ENCODE measurements around the gene AGAP6. TPM values are rescaled to one million over a fixed set of nuclear protein-coding genes. Genes with fewer than 3 reads are reported as not detected.
"Not testable (repeated sequence)": the region's sequence is repeated elsewhere in the genome, so short reads cannot be mapped to it uniquely, and the experiment has no call there.

Gene AGAP6
- polyA plus RNA-seq, 3 donors, result 12.1 to 15.4 (median 13.7) TPM

GRCh38 chr10:50024716-50025383, 36.6 kb downstream of the AGAP6 start:
- DNase-seq (ENCODE audit: low read depth in 3 of 3, low spot score in 2 of 3), result not testable (repeated sequence)

DNA sequence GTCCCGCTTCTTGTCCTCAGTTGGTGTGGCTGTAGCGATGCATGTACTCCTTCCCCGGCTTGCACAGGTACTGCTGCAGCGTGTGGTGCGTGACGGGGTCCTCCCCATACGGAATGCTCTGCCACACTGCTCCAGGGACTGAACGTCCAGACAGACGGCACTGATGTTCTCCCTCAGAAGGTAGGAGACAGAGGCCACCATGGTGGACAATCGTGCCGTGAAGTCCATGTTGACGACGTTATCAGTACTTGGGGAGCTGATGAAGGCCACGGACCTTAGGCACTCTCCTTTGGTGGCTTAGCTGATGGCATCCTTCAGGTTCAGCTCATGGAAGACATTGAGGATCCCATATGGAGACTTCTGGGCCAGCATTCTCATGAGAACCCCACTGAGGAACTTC, 37.4 kb downstream of the AGAP6 start:
- no peak for DNase-seq (ENCODE audit: low read depth in 3 of 3, low spot score in 2 of 3)

DNA sequence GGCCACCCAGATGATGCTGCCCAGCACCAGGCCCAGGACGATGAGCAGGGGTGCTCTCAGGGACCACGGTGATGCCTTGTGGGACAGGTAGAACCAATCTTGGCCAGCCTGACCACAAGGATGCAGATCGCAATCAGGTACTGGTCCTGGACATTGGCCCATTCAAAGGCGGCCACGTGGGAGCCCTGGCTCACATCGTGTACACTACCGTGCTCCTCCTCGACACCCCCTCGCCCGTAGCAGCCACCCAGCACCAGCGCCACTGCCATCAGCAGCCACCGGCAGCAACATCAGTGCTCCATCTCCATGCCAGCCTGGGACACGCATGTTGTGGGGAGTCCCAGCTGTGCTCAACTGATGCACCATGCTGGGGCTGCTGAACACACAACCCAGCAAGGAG, 39.0 kb downstream of the AGAP6 start:
- DNase-seq (ENCODE audit: low read depth in 3 of 3, low spot score in 2 of 3), result no peak

- DNase-seq (ENCODE audit: low read depth in 3 of 3, low spot score in 2 of 3), result no peak
Measured at GRCh38 chr10:50033481-50033880, 45.3 kb downstream of the AGAP6 start.

GRCh38 chr10:50035337-50035736, 47.1 kb downstream of the AGAP6 start:
- DNase-seq (ENCODE audit: low read depth in 3 of 3, low spot score in 2 of 3), result not testable (repeated sequence)

DNA sequence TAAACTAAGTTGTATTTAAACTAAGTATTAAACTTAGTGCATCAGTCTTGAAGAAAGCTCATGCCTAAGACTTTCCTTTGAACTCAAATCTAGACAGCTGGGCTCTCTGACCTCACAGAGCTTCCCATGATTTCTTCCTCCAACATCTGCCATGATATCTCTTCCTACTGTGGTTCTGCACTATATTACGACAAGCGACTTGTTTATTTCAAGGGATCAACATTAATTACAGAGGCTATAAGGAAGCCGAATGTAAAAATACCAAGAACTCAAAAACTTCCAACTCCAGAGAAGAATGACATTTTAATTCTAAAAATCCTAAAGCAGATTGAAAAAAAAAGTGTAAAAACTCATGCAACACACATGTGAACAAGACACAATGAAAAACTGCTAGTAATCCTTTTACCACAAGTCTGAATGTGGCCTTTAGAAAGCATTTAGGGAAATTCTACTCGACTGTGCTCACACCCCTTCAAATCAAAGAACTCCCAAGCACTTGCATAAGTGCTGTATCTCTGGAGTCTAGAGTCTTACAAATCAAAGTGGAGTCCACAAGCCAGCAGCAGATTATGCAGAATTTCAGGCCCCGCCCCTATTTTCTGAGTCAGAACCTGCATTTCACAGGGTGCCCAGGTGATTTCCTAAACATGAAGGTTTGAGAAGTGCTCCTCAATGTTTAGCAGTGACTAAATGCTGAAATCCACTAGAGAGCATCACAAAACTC, 56.9 kb downstream of the AGAP6 start:
- DNase-seq (ENCODE audit: low read depth in 3 of 3, low spot score in 2 of 3), result no peak

- DNase-seq (ENCODE audit: low read depth in 3 of 3, low spot score in 2 of 3), result not testable (repeated sequence)
Measured at GRCh38 chr10:50046457-50046856, 58.3 kb downstream of the AGAP6 start.

DNA sequence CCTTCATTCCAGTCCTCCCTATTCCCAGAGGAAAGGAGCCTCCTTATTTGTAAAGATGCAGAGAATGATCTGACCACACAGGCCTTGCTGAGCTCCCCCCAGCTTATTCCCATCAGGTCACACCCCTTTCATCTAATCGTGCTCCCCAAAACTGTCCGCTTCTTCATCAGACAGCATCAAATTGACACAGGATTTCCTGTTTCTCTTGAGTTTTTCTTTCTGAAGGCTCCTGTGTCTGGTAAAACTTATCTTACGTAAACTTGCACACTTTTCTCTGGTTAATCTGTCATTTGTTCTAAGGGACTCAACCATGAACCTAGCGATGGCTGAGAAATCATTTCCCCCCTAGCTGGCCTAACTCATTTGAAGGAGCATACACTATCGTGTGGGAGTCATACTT, 59.4 kb downstream of the AGAP6 start:
- DNase-seq (ENCODE audit: low read depth in 3 of 3, low spot score in 2 of 3), result not testable (repeated sequence)

GRCh38 chr10:50051995-50052660, 63.9 kb downstream of the AGAP6 start:
- not testable (repeated sequence) for DNase-seq (ENCODE audit: low read depth in 3 of 3, low spot score in 2 of 3)

DNA sequence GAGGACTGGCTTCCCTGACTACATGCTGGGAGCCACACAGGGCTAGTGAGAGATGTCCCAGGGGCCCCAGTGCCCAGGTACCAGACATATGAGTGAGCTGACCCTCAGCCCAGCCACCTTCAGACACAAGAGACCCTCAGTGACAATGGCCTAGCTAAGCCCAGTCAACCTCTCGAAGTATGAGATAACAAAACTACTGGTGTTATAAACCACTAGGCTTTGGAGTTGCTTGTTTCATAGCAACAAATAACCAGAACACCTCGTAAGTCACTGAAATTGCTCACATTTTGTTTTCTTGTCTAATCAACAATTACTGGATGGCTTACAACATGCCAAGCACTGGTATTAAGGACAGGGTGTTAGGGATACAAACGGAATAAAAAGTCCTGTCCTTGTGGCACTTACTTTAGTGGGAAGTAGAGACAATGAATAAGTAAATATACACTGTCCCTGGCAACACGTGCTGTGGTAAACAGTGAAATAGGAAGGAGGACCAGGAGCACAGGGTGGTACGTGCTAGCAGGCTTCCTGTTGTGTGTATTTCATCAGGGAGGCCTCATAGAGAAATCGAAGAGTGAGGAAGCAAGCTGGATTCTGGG, 64.7 kb downstream of the AGAP6 start:
- not testable (repeated sequence) for DNase-seq (ENCODE audit: low read depth in 3 of 3, low spot score in 2 of 3)

DNA sequence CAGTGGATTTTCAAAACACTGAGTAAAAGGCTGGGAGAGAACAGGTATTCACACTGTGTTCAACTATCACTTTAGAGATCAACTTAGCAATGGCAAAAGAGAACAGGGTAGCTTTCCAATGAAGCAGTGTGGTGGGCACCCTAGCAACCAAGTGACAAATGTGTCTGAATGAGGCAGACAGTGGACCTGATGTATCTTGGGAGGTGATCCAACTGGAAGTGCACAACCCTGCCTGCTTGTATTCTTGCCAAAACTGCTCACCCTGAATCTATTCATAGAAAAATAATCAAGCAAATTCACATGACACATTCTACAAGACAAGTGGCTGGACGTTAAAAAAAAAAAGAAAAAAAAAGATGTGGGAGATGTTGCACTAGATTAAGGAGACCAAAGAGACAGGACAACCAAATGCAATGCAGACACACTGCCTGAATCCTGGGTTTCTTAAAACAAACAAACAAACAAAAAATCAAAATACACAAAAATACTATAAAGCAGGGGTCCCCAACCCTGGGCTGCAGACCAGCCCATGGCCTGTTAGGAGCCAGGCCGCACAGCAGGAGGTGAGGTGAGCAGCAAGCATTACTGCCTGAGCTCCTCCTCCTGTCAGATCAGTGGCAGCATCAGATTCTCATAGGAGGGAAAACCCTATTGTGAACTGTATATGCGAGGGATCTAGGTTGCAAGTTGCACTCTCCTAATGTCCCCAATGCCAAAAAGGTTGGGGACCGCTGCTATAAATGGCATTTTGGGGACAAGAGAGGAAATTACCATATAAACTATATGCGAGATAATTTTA, 67.5 kb downstream of the AGAP6 start:
- not testable (repeated sequence) for DNase-seq (ENCODE audit: low read depth in 3 of 3, low spot score in 2 of 3)

- DNase-seq (ENCODE audit: low read depth in 3 of 3, low spot score in 2 of 3), result not testable (repeated sequence)
Measured at GRCh38 chr10:50056654-50057053, 68.4 kb downstream of the AGAP6 start.

DNA sequence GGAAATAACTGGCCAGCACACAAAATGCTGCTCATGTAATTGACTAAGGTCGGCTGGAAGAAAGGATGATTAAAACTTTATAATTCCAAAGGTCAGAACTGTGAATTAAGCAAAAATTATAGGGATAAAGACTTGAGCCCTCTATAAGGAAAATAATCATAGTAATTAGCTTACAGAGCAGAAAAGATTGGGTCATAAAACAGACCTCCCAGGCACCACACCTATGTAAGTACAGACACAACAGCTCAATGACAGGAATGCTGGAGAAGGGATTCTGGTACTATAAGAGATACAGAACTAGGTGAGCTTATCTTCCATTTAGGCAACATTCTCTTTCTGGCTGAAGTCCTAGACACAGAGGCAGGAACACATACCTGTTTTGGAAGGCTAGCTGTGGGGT, 70.5 kb downstream of the AGAP6 start:
- DNase-seq (ENCODE audit: low read depth in 3 of 3, low spot score in 2 of 3), result not testable (repeated sequence)

DNA sequence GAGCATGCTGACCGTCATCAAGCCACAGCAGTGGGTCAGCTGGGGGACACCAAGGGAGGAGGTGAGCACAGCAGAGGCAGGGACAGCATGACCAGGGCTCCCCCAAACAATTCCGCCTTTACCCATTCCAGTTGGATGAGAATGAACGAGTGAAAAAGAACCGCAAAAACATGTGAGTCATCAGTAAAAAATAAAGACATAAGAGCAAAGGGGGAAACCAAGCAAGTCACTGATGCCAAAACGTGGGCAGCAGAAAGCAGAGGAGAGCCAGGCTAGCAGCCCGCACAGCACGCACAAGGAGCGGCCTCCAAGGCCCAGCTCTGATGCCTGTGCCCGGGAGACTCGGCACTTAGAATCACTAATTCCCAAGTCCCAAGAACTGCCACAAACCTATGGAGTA, 71.7 kb downstream of the AGAP6 start:
- DNase-seq (ENCODE audit: low read depth in 3 of 3, low spot score in 2 of 3), result not testable (repeated sequence)

Other genes starting within 250 kb of the AGAP6 start
- 10 to 100 TPM; 35.0 to 45.7 (median 41.4) TPM for gene OGDHL, start 226.1 kb upstream of the AGAP6 start, polyA plus RNA-seq (ENCODE audit: insufficient read length in 3 of 3)
- 10 to 100 TPM; 34.6 to 38.5 (median 35.4) TPM for gene PARG, start 46.4 kb upstream of the AGAP6 start, polyA plus RNA-seq (ENCODE audit: insufficient read length in 3 of 3)
- 10 to 100 TPM; 10.0 to 12.7 (median 12.0) TPM for gene TIMM23B, start 46.4 kb upstream of the AGAP6 start, polyA plus RNA-seq (ENCODE audit: insufficient read length in 3 of 3)
- 10 to 100 TPM; 71.6 to 82.7 (median 78.4) TPM for gene WASHC2A, start 79.5 kb downstream of the AGAP6 start, polyA plus RNA-seq (ENCODE audit: insufficient read length in 3 of 3)